Spleen (tissue), 11 donors: ENCODE data around the gene ECHDC3. TPM values are rescaled to one million over a fixed set of nuclear protein-coding genes. Genes with fewer than 3 reads are reported as not detected.

Experiments used
- DNase-seq: peaks from one replicate; pipeline ENCODE4 v3.0.0-alpha.2; 2020
- H3K27ac ChIP-seq, 8 donors: fragments of 200-600 bp; sonication (generic) in 7 of 8; 1 replicate in 4 of 8; 2 replicates in 4 of 8; pipeline versions ENCODE4 v1.5.0 to v1.8.0; 2016 to 2021; ENCODE audit warnings: inconsistent platforms in 4 of 8, mild to moderate bottlenecking in 4 of 8, moderate library complexity in 1 of 8
- H3K27me3 ChIP-seq, 7 donors: fragments of 200-600 bp; sonication (generic) in 6 of 7; replicated peaks in 1 of 7; 1 replicate in 4 of 7; 2 replicates in 3 of 7; pipeline versions ENCODE4 v1.5.0 to v1.8.0; 2016 to 2021; ENCODE audit warnings: inconsistent platforms in 3 of 7, mild to moderate bottlenecking in 1 of 7
- H3K36me3 ChIP-seq, 6 donors: fragments of 200-600 bp; sonication (generic) in 5 of 6; 1 replicate in 4 of 6; 2 replicates in 2 of 6; pipeline versions ENCODE4 v1.5.0 to v1.8.0; 2016 to 2021; ENCODE audit warnings: inconsistent platforms in 2 of 6
- H3K4me1 ChIP-seq, 6 donors: fragments of 200-600 bp; sonication (generic) in 5 of 6; 1 replicate in 3 of 6; 2 replicates in 3 of 6; pipeline versions ENCODE4 v1.5.0 to v1.8.0; 2016 to 2021; ENCODE audit warnings: inconsistent platforms in 3 of 6
- H3K4me3 ChIP-seq, 8 donors: fragments of 200-600 bp; sonication (generic) in 7 of 8; 1 replicate in 4 of 8; 2 replicates in 4 of 8; pipeline versions ENCODE4 v1.5.0 to v1.8.0; 2016 to 2021; ENCODE audit warnings: inconsistent platforms in 4 of 8, mild to moderate bottlenecking in 4 of 8, moderate library complexity in 2 of 8
- H3K9me3 ChIP-seq, 8 donors: fragments of 200-600 bp; sonication (generic) in 7 of 8; 1 replicate in 4 of 8; 2 replicates in 4 of 8; pipeline versions ENCODE4 v1.5.0 to v1.8.0; 2016 to 2021; ENCODE audit warnings: inconsistent platforms in 4 of 8
- CTCF ChIP-seq, 11 experiments: fragments of 200-600 bp in 7 of 11; fragments of 450-650 bp in 4 of 11; sonication (generic) in 4 of 11; IDR thresholded peaks in 8 of 11; conservative IDR thresholded peaks in 3 of 11; 1 replicate in 7 of 11; 2 replicates in 4 of 11; pipeline versions ENCODE4 v1.4.0 to v1.8.0; 2016 to 2021; ENCODE audit warnings: antibody characterized with exemption in 11 of 11, inconsistent platforms in 4 of 11, mild to moderate bottlenecking in 1 of 11
- POLR2A ChIP-seq, 3 donors: fragments of 450-650 bp; IDR thresholded peaks; one replicate each; pipeline ENCODE4 v1.5.1; 2017; ENCODE audit warnings: antibody characterized with exemption in 3 of 3, mild to moderate bottlenecking in 1 of 3
- POLR2AphosphoS5 ChIP-seq, 3 donors: sonication (generic); formaldehyde crosslinking; IDR thresholded peaks; one replicate each; pipeline ENCODE4 v1.5.1; 2017; ENCODE audit warnings: antibody characterized with exemption in 3 of 3
- WGBS, 5 donors: extraction: QIAGEN DNeasy Blood & Tissue Kit in 3 of 5; methylation state at CpG; one replicate each; pipeline versions ENCODE4 v1.1.5 to v1.1.7; 2013 to 2018; 5-methylcytosine and 5-hydroxymethylcytosine counted together
- intact Hi-C: fragments of 100-400 bp; cut with DNase I; formaldehyde crosslinking; loops from one replicate; pipeline ENCODE4 v1.15.0; 2023; ENCODE audit warnings: low total_unique reads
- polyA plus RNA-seq, 3 donors: library from polyadenylated mRNA; stranded (reverse); fragments of 200-250 nt; gene quantifications; one replicate each; pipeline ENCODE4 v1.2.1, GENCODE V29; 2013
- total RNA-seq, 7 donors: library from RNA; depleted of rRNA in 3 of 7; stranded (reverse); fragments of >200 nt in 3 of 7; fragmentation: NEBNext Ultra II Directional in 4 of 7; extraction: Animal tissue kit (Norgen Biotek cat#: 25700) in 4 of 7; gene quantifications; one replicate each; pipeline versions ENCODE4 v1.1.0 to v1.2.1, GENCODE V29; 2016 to 2021
- donor health status: healthy with polysubstance abuse.
- donor health status: DM: no; HTN: no; CAD: no; lungs with moderate emphysema.
- donor health status: DM: no; HTN: no; CAD: no.
- donor health status: Bipolar disorder and iron deficiency.
- donor health status: healthy.
- donor health status: DM: no; HTN: no; CAD: no.
- donor health status: DM: yes; HTN: yes; CAD: no.

The ECHDC3 gene
- total and polyA plus RNA-seq, 10 donors, result 5.6 to 49.7 (median 16.7) TPM

DNA sequence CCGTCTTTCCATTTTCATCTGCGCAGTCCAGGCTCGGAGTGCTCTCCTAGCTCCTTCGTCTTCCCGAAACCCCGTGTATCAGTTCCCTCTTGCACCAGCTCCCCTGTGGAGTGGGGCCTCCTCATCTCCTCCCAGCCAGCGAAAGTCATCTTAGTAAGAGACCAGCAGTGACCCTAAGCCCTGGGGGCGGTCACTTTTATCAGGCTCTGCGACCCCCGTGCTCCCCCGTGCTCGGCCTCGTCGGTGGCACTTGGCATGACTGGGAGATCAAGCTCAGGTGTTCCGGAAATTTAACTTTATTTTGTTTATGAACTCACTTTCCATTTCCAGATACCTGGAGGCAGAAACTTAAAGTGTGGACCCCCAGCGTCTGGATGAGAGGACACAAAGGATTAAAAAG is 574 bp upstream of the ECHDC3 start:
- H3K27ac ChIP-seq, result peak overlapping the region in 1 of 8 donors; percentile 94
- H3K4me1 ChIP-seq, result peaks cover 6 to 35% (median 20%) of the 10 kb centered on the region in 6 donors
- DNase-seq, result peak; percentile 83
- peaks cover 0 to 6% (median 0%) of the 10 kb centered on the region in 7 donors for H3K27me3 ChIP-seq
- H3K4me3 ChIP-seq, result peak overlapping the region; percentile 37 to 86 (median 62)
- peaks cover 0 to 4% (median 0%) of the 10 kb centered on the region in 6 donors for H3K36me3 ChIP-seq
- 71 to 80% (median 75%) methylated on average over 16 of the region's 16 CpGs for WGBS, 5 donors
- TF ChIP-seq POLR2A (IDR thresholded peaks at IDR 0.05) (no peak), CTCF (IDR thresholded peaks at IDR 0.05 in 8 of 11, conservative IDR thresholded peaks at IDR 0.05 in 3 of 11) (no peak), POLR2AphosphoS5 (IDR thresholded peaks at IDR 0.05) (no peak)
- no peaks in the 10 kb centered on the region for H3K9me3 ChIP-seq
- intact Hi-C loops, result no loop called here

DNA sequence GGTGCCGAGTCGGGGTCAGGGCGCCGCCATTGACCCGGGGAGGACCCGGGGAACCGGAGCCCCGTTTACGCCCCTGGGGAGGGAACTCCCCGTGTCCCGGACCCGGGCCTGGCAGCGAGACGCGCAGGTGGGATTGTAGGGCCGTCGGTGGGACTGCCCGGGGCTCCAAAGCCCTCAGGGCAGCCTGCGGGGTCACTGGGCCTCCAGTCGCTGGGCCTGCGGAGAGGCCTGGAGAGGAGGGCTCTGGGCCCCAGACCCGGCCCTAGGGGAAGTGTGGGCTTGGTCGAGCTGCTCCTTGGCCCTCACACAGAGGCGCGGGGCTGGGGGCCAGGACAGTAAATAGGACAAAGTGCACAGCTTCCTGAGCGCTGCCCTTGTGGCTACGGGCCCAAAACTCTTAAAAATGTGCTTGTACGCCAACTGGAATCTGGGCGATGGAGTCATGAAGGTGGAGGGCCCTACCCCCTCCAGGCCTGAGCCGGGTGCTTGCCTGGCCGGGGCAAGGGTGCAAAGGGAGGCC is 657 bp downstream of the ECHDC3 start:
- no peak for DNase-seq
- Histone ChIP-seq H3K4me1 (peaks cover 6 to 44% (median 21%) of the 10 kb centered on the region in 6 donors), H3K27me3 (peaks cover 0 to 6% (median 0%) of the 10 kb centered on the region in 7 donors), H3K27ac (peak overlapping the region; percentile 35 to 94 (median 73)), H3K36me3 (peaks cover 0 to 4% (median 0%) of the 10 kb centered on the region in 6 donors), H3K4me3 (peak overlapping the region; percentile 50 to 86 (median 62)), H3K9me3 (no peaks in the 10 kb centered on the region)
- 28 to 47% (median 32%) methylated on average over 27 to 31 of the region's 31 CpGs for WGBS, 5 donors
- TF ChIP-seq POLR2AphosphoS5 (IDR thresholded peaks at IDR 0.05), result peak in 1 of 3 donors; percentile 10
- TF ChIP-seq CTCF (IDR thresholded peaks at IDR 0.05 in 8 of 11, conservative IDR thresholded peaks at IDR 0.05 in 3 of 11), result no peak
- intact Hi-C loops, result no loop called here

- Histone ChIP-seq H3K36me3 (peaks cover 0 to 4% (median 0%) of the 10 kb centered on the region in 6 donors), H3K9me3 (no peaks in the 10 kb centered on the region), H3K27ac (peak overlapping the region in 3 of 8 donors; percentile 87 to 94 (median 88)), H3K4me1 (peaks cover 6 to 50% (median 21%) of the 10 kb centered on the region in 6 donors), H3K27me3 (peaks cover 0 to 6% (median 0%) of the 10 kb centered on the region in 7 donors), H3K4me3 (peak overlapping the region in 5 of 8 donors; percentile 60 to 86 (median 67))
- peak; percentile 65 for DNase-seq
- 78 to 85% (median 81%) methylated on average over 9 of the region's 9 CpGs for WGBS, 5 donors
- intact Hi-C loops, result no loop called here
- TF ChIP-seq POLR2A (IDR thresholded peaks at IDR 0.05), result no peak
Observed at GRCh38 chr10:11743461-11744338, 1.5 kb downstream of the ECHDC3 start.

- Histone ChIP-seq H3K27me3 (peaks cover 0 to 6% (median 0%) of the 10 kb centered on the region in 7 donors), H3K4me1 (peaks cover 6 to 55% (median 21%) of the 10 kb centered on the region in 6 donors), H3K4me3 (no peak overlapping the region), H3K27ac (no peak overlapping the region), H3K36me3 (peaks cover 0 to 13% (median 0%) of the 10 kb centered on the region in 6 donors), H3K9me3 (no peaks in the 10 kb centered on the region)
- TF ChIP-seq POLR2A (IDR thresholded peaks at IDR 0.05) (no peak), POLR2AphosphoS5 (IDR thresholded peaks at IDR 0.05) (no peak), CTCF (IDR thresholded peaks at IDR 0.05 in 8 of 11, conservative IDR thresholded peaks at IDR 0.05 in 3 of 11) (no peak)
- intact Hi-C loops, result no loop called here
- 78 to 82% (median 80%) methylated on average over 6 of the region's 6 CpGs for WGBS, 5 donors
- peak; percentile 35 for DNase-seq
Observed at GRCh38 chr10:11745045-11745444, 2.9 kb downstream of the ECHDC3 start.
